Liver (tissue), 2 donors: Measurements from ENCODE around the gene FRMD4A.

Experiments
- REST ChIP-seq: IDR thresholded peaks from 2 replicates; pipeline ENCODE4 v1.6.1; 2016; ENCODE audit warnings: antibody characterized with exemption, mild to moderate bottlenecking
- TF ChIP-seq, protein P1 (sequence below): fragments of 150-350 bp; IDR thresholded peaks from 2 replicates; pipeline ENCODE4 v1.5.1; 2017; ENCODE audit warnings: improper control_type of control experiment, low read depth, low read length; ENCODE audit not compliant: missing input control
- donor health status: healthy.

DNA sequence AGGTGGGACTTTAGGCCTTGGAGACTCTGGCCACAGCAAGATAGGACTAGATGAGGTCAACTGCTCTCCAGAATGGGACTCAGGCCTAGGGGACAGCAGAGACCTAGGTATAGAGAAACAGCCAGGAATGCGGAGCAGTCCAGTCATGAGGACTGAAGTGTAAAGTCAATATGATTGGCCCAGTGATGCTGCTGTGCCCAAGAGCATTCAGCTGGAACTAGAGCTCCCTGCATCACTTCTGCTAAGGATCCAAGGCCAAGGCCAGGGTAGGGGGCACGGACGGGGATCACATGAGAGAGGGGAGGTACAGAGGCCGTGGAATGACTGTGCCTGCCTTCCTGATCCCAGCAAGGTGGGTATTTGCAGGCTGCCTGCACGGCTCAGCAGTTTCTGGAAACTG lies 237.9 kb downstream of the FRMD4A start:
- TF ChIP-seq REST: no peak
- TF ChIP-seq, protein P1, sequence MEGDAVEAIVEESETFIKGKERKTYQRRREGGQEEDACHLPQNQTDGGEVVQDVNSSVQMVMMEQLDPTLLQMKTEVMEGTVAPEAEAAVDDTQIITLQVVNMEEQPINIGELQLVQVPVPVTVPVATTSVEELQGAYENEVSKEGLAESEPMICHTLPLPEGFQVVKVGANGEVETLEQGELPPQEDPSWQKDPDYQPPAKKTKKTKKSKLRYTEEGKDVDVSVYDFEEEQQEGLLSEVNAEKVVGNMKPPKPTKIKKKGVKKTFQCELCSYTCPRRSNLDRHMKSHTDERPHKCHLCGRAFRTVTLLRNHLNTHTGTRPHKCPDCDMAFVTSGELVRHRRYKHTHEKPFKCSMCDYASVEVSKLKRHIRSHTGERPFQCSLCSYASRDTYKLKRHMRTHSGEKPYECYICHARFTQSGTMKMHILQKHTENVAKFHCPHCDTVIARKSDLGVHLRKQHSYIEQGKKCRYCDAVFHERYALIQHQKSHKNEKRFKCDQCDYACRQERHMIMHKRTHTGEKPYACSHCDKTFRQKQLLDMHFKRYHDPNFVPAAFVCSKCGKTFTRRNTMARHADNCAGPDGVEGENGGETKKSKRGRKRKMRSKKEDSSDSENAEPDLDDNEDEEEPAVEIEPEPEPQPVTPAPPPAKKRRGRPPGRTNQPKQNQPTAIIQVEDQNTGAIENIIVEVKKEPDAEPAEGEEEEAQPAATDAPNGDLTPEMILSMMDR: no peak
